ENCODE results near the gene TTC5.

TTC5 gene

GRCh38 chr14:20305265-20306078 lies at the start of gene TTC5:
TTC5 (minus strand) TSS chr14:20305951; CDS start chr14:20305937, 14 bp downstream.
- TF ChIP-seq CTCF (conservative IDR thresholded peaks at IDR 0.05; ENCODE audit: low read depth, low read length), result peak; percentile 99
- peak; percentile 58 for DNase-seq (ENCODE audit: low read depth)
- H3K4me3 ChIP-seq (ENCODE audit: low read length), result peak within 1 kb of the TSS; percentile 83

GRCh38 chr14:20350860-20351259 lies 45.1 kb upstream of the TTC5 start:
- DNase-seq (ENCODE audit: low read depth), result no peak
- TF ChIP-seq CTCF (conservative IDR thresholded peaks at IDR 0.05; ENCODE audit: low read depth, low read length), result peak; percentile 29
- H3K4me3 ChIP-seq (ENCODE audit: low read length), result no peak overlapping the region

GRCh38 chr14:20350282-20350681 lies 44.5 kb upstream of the TTC5 start:
- no peak for TF ChIP-seq CTCF (conservative IDR thresholded peaks at IDR 0.05; ENCODE audit: low read depth, low read length)
- no peak for DNase-seq (ENCODE audit: low read depth)
- H3K4me3 ChIP-seq (ENCODE audit: low read length), result no peak overlapping the region

- no peak overlapping the region for H3K4me3 ChIP-seq (ENCODE audit: low read length)
- no peak for TF ChIP-seq CTCF (conservative IDR thresholded peaks at IDR 0.05; ENCODE audit: low read depth, low read length)
- DNase-seq (ENCODE audit: low read depth), result no peak
Measured at GRCh38 chr14:20347747-20348146, 42.0 kb upstream of the TTC5 start.

GRCh38 chr14:20346713-20347112 lies 41.0 kb upstream of the TTC5 start:
- DNase-seq (ENCODE audit: low read depth), result no peak
- no peak for TF ChIP-seq CTCF (conservative IDR thresholded peaks at IDR 0.05; ENCODE audit: low read depth, low read length)
- no peak overlapping the region for H3K4me3 ChIP-seq (ENCODE audit: low read length)

GRCh38 chr14:20345366-20345765 lies 39.6 kb upstream of the TTC5 start:
- no peak overlapping the region for H3K4me3 ChIP-seq (ENCODE audit: low read length)
- DNase-seq (ENCODE audit: low read depth), result no peak
- no peak for TF ChIP-seq CTCF (conservative IDR thresholded peaks at IDR 0.05; ENCODE audit: low read depth, low read length)

- no peak for TF ChIP-seq CTCF (conservative IDR thresholded peaks at IDR 0.05; ENCODE audit: low read depth, low read length)
- no peak for DNase-seq (ENCODE audit: low read depth)
- H3K4me3 ChIP-seq (ENCODE audit: low read length), result peak overlapping the region; percentile 99
Measured at GRCh38 chr14:20343862-20344220, 38.1 kb upstream of the TTC5 start.
